HG03066 (cell line): Measurements from ENCODE around the gene ESR2.
"Not testable (repeated sequence)": the region's sequence is repeated elsewhere in the genome, so short reads cannot be mapped to it uniquely, and the experiment has no call there.

ENCODE experiments used
- ATAC-seq: cut with Tn5 transposase; IDR thresholded peaks from one replicate; pipeline ENCODE4 v1.9.1; 2021; ENCODE audit warnings: low read depth; ENCODE audit not compliant: unreplicated experiment

The ESR2 gene

DNA sequence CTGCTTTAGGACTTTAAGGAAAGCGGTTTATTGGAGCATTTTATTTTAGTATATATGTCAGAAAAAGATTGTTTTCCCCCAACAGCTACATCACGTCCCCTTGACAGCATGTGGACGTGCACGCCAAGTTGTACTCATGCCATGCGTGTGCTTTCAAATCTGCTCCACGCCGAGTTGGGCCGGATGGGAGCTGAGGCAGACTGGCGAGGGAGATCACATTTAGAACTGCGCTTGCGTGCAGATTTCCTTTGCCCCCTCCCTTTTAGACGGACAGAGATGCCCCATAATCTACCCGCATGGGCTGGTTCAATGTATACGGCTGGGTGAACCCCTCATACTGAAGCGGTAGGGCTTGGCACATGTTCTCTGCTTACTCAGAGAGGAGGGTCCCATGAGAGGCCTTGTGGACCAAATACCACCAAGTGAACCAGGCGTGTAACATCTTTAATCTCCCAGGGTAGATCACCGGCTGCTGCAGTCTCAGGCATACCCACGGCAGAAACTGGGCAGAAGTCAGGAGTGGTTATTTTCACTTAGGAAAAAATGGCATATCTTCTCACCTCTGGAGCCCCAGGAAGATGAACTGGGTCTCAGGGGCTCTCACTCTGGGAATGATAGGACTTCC, 92.1 kb downstream of the ESR2 start:
- ATAC-seq: no peak

DNA sequence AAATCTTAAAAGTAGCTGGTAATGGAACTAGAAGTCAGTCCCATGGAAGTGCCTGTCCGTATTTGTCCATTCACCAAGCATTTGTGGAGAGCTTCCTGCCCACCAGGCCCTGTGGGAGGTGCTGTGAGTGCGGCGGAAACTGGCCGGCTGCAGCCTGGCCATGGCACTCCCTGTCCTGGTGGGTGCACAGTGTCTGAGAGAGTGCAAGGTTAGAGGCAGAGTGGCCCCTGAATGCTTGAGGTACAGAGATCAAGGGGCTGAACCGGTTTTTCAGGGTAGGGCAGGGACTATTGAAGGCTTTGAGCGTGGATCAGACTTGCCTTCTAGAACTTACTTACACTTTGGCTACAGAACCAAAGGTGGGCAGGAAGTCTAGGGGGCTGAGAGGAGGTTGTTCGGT, 92.9 kb downstream of the ESR2 start:
- ATAC-seq: no peak

DNA sequence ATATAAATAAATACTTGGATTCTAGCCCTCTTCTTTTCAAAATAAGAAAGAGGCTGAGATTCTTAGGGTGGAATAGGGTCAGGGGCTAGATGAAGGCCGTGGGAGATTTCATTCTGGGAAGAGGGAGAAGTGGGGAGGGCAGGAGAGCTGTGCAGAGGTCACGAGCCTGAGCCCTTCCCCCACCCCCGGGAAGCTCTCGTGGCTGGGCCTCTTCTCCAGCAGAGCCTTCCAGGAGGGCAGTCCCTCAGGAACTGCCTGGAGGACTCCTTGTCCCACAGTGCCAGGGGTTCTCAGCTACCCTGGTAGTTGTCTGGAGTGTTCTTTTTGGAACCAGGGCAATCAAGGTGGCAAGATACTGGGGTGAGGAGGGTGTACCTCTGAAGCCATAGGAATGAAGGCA, 94.0 kb downstream of the ESR2 start:
- no peak for ATAC-seq

DNA sequence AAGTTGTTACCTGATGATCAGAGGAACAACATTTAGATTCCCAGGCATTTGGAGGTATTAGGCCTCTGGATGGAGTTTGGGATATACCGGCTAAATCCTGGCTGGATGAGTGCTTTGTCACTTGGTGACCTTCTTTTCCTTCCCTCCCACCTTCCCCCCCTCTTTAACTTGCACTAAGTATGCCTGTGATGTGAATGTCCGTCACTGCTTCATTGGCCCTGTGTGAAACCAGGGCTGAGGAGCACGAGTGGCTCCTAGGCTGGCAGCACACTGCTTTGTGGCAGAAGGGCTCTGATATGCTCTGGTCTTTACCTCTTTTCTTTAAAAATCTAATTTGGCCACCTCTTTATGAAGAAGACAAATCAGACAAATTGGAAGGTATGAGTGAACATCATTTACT, 95.7 kb downstream of the ESR2 start:
- no peak for ATAC-seq

DNA sequence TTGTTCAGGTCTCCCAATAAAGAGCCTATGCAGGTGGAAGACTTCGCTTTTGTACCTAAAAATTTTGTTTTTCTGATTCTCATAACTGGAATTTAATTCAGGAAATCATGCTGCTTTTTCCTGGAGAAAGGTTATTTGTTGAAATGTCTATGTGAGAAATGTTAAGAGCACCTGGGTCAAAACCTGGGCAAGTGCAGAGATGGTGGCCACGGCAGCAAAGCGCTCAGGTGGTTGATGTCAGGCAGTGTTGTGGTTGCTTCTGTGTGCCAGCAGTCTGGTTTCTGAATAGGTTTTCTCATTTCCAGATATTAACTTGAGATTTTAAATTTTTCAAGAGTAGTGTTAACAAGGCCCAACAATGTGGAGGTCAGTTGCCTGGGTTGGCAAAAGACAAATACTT, 96.2 kb downstream of the ESR2 start:
- no peak for ATAC-seq

DNA sequence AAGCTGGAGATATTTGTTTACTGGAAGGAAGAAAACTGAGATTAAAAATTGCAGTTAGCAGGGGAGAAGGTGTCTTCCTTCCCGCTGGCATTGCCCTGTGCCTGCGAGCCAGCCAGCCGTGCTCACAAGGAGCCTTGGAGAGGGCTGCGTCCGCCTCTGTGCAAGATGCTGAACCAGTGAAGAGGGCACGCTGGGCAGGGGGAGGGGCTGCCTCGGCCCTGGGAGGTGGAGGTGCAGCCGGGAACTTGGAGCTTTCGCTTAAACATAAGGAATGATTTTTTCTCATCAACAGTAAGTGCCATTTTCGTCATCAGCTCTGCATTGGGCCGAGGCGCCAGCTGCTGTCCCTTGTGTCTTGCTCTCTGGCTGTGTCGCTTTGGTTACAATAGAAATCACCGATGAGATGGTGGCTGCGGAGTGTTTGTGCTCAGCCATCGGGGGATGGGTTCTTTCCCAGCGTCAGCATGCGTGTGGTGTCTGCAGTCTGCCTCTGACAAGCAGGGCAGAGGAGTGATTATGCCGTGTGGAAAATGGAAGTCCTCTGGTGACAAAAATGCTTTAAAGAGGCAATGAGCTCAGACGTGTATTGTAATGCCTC, 97.3 kb downstream of the ESR2 start:
- ATAC-seq: no peak

DNA sequence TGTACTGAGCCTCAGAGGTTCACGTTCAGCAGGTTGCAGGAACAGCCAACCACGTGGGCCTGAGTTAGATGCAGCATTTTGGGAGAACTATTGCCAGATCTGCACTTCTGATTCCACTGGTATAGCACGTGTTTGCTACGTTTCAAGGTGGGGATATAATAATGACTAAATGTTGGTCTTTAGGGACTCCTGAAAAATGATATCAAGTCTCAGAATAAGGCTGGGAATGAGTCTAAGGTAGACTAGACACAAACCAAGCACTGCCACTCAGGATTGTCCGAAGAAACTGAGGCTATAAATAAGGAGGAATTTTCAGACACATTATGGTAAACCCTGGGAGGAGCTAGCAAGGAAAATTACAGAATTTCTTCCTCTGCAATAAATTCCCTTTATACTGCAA, 98.1 kb downstream of the ESR2 start:
- ATAC-seq: no peak

DNA sequence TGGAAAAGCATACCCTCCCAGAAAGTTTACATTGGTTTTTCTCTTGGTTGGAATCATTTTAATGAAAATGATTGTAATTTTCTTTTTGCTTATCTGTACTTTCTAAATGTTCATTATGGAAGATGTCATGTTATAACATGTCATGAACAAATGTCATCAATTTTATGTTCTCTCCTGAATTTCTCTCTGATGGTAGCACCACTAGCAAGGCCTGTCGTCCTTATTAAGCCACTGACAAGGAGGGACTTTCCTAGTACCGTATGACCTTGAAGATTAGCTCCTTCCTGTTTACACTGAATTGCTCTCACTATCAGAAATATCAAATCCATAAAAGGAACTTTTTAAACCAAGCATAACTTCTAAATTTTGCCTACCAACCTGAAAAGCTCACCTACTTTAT, 99.0 kb downstream of the ESR2 start:
- no peak for ATAC-seq

DNA sequence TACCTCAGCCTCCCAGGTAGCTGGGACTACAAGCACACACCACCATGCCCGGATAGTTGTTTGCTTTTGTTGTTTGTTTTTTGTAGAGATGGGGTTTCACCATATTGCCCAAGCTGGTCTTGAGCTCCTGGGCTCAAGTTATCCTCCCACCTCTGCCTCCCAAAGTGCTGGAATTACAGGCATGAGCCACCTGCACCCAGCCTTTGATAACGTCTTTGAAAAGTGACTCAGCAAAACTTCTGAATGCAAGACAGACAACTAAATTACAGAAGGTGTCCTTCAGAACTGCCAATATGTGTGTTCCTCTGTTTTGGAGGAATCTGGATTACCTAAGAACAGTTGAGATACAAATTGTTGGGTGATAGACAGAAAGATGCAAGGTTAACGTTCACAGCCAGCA, 99.8 kb downstream of the ESR2 start:
- ATAC-seq: no peak

DNA sequence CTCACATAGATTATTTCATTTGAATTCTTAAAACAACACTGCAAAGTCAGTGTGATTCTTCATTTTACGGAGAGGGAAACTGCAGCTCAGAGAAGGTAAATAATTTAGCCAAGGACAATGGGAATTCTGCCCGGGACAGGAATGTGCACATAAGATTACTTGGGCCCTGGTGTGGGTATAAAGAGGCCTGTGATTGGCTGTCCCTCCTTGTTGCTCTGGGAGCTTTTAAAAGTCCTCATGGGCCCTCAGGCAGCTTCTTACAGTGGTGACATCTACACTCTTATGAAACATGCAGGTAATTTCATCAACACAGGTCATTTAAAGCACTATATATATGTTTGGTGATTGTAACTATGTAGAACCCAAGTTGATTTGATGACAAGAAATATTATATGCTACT, 100.3 kb downstream of the ESR2 start:
- ATAC-seq: no peak

DNA sequence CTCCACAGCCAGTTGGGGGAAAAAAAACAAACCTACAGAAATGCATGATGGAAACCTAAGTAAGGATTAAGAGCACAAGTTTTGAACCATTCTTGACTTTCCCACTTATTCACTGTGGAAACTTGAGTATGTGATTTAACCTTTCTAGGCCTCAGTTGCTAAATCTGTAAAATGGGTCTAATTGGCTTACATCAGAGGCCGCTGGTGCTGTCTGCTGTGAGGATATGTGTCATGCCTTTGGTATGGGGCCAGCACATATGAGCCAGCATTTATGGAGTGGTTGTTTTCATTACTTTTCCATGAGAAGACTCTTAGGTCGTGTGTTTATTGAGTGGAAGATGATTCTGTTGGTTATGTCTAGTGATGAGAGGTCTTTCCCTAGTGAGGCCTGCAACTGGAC, 102.4 kb downstream of the ESR2 start:
- no peak for ATAC-seq

DNA sequence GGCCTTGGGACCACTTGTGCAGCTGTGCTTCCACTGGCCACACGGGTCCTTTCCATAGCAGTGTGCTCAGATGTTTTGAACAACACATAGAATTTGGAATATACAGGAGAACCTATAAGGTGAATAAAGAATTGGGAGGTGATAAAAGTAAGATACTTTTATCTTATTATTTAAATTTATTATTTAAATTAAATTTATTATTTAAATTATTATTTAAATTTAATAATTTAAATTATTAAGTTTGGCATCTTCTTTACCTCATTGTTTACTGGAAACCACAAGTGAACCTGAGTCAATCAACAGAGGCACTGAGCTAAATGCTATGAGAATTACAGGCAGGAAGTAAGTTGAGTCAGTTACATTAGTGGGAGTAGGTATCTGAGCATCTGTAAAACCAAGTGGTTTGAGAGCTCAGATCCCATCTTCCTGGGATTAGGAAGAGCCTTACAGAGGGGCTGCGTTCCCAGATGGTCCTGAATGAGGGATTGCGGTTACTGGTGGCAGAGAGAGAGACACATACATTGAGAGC, 103.1 kb downstream of the ESR2 start:
- ATAC-seq: no peak

DNA sequence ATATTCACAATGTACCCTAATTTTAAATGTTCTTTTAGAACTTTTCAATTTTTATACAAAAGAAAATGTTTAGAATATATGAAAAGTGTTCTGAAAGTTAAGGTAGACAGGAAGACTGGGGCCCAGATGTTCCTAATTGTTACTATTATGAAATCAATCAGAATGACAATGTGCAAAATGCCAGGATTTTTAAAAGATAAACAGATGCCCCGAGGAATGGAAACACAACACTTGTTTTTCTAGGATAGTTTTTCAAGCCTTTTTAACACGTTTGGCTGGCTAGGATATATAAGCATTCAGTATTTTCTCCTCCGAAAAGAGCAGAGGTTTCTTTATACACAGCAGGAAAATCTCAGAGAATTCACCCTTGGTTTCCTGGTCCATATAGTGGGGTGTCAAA, 106.8 kb downstream of the ESR2 start:
- no peak for ATAC-seq

DNA sequence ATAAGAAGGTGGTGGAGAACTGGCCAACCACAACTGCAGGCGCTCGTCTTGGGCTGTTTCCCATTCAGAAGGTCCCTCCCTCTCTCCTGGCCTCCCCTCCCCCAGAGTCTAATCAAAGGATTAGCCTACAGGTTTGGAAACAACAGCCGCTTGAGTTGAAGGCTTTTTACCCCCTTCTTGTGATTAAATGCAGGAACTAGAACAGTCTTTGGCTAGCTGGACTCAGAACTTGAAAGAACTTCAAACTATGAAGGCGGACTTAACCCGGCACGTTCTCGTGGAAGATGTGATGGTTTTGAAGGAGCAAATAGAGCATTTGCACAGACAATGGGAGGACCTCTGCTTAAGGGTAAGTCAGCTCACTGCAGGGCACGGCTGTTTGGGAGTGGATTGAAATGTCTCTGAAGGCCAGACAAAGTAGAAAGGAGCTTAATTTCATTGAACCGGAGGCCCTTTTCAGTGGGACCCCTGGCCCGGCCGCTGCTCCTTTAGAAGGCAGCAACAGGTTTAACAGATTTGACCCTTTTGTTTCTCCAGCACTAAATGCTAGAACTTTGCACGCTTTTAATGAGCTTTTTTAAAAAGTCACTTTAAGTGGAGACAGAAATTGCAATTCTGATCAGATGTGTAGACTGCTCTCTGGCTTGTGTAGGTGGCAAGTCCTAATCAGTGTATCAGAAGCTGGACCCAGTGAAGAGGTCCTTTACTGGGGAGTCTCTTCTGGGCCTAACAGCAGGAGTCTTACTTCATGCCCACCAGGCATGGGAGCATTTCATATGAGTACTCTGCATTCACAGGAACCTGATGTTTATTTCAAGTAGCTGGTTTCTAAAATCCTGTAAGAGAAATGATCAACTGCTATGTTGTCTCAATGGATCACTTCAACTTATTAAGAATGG, 107.7 kb downstream of the ESR2 start:
- no peak for ATAC-seq

DNA sequence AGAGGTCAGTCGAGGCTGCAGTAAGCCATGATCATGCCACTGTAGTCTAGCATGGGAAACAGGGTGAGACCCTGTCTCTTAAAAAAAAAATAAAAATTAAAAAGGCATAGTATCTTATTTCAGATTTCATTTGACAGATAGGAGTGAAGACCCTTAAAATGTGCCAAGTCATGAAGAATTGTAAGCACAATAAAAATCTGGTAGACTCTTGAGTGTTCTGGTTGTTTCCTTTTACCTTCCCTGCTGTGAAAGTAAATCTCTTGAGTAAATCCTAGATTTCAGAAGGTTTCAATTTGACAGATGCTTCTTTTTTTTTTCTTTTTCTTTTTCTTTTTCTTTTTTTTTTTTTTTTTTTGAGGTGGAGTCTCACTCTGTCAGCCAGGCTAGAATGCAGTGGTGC, 109.0 kb downstream of the ESR2 start:
- ATAC-seq: no peak

DNA sequence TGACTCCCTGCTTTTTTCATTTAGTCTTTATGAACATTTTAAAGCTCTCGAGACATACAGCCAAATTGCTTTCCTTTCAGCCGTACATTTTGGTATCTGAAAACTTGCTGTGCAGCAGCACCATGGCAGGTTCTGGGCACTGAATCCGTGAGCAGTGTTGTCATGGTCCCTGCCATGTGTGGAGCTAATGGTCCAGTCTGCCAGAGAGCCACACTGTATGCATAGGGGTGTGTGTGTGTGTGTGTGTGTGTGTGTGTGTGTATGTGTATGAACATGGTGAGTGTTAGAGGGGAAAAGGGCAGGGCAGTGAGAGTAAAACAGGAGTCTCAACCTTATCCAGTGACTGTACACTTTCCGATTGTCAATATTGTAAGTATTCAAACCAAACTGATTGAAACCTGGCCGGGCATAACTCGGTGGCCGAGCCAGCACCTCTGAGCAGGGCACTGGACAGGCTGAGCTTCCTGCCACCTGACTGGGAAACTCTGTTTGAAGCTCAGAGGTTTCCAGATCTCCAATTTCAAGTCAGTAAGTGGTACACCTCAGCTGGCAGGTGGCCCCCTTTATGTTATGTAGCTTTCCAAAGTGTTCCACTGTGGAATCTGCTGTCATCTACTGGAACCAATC, 110.0 kb downstream of the ESR2 start:
- no peak for ATAC-seq

DNA sequence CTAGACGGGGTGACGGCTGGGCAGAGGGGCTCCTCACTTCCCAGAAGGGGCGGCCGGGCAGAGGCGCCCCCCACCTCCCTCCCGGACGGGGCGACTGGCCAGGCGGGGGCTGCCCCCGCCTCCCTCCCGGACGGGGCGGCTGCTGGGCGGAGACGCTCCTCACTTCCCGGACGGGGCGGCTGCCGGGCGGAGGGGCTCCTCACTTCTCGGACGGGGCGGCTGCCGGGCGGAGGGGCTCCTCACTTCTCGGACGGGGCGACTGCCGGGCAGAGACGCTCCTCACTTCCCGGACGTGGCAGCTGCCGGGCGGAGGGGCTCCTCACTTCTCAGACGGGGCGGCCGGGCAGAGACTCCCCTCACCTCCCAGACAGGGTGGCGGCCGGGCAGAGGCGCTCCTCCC, 111.3 kb downstream of the ESR2 start:
- not testable (repeated sequence) for ATAC-seq

DNA sequence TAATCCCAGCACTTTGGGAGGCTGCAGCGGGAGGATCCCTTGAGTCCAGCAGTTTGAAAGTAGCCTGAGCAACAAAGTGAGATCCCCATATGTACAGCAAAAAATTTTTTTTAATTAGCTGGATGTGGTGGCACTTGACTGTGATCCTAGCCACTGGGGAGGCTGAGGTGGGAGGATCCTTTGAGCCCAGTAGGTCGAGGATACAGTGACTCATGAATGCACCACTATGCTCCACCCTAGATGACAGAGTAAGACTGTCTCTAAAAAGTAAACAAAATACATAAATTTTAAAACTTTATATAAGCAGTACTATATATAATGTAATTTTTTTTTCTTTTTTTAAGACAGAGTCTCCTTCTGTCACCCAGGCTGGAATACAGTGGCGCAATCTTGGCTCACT, 115.4 kb downstream of the ESR2 start:
- ATAC-seq: no peak

DNA sequence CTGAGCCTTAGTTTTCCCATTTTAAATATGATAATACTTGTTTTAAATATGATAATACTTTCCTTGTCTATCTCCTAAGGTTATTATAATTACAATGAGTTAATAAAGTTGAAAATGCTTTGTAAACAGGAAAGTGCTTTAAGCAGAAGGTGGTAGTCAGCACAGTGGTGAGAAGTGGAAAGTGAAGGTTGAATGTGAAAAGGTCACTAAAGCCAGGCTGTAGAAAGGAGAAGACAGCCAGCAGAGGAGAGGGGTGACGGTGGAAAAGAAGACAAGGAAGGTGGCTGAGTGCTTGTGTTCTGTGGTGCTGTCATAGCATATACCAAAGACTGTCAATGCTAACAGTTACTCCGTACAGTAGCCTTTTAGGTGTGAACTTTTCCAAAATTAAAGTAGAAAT, 117.8 kb downstream of the ESR2 start:
- ATAC-seq: no peak

DNA sequence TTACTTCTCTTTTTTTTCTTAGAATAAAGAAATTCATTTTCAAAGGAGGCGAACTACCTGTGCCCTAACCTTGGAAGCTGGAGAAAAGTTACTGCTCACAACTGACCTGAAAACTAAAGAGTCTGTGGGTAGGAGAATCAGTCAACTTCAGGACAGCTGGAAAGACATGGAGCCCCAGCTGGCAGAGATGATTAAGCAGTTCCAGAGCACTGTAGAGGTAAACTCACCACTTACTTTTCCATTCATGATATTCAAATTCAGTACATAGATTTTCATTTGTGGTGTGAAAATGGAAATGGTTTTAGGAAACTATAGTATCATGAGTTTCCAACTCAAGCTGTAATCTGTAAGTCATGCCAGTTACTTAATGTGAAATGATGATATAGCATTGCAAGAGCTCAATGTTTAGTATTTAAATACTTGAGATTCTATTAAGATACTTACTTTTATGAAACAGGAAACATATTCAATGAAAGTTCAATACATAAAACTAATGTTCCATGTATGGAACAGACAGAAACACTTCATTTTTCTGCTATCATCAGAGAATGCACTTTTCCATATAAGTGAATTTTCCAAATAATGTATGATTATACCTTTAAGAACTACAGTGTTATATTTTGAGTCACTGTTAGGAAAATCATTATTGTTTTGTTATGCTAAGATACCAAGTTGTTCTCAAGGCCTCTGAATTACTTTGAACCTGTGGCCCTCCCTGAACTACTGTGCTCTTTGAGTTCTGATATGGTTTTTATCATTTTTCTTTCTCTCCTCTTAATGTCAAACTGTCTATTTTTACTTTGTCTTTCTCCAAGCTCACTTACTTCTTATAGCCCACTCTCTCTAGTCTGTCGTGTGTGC, 119.0 kb downstream of the ESR2 start:
- ATAC-seq: no peak
